ENCODE data around the gene APOL3. TPM values are rescaled to one million over a fixed set of nuclear protein-coding genes. Genes with fewer than 3 reads are reported as not detected.
"Not testable (repeated sequence)": the region's sequence is repeated elsewhere in the genome, so short reads cannot be mapped to it uniquely, and the experiment has no call there.

The APOL3 gene
- total RNA-seq, 1 experiment from 2014 or later, result 0.44 TPM

GRCh38 chr22:36165141-36165540, 4.6 kb upstream of the APOL3 start:
- ChIA-PET POLR2A (interaction anchor here (1.6 kb wide), 1 partner anchor 9 kb away, joined by 4 read pairs; no protein-coding TSS in a partner anchor), CTCF (interaction anchor here (0.7 kb wide), 1 partner anchor 13 kb away, joined by 3 read pairs; no protein-coding TSS in a partner anchor)
- Mint-ChIP-seq H3K4me1 (ENCODE audit: insufficient read depth, unreplicated experiment) (peaks cover 14% of the 10 kb centered on the region), H3K9me3 (ENCODE audit: unreplicated experiment) (no peaks in the 10 kb centered on the region), H3K27ac (ENCODE audit: low read depth, unreplicated experiment) (no peak overlapping the region), H3K36me3 (ENCODE audit: insufficient read depth, unreplicated experiment) (no peaks in the 10 kb centered on the region), H3K4me3 (ENCODE audit: unreplicated experiment) (no peak overlapping the region), H3K27me3 (ENCODE audit: insufficient read depth, unreplicated experiment) (peaks cover 32% of the 10 kb centered on the region)
- TF ChIP-seq, protein P1, sequence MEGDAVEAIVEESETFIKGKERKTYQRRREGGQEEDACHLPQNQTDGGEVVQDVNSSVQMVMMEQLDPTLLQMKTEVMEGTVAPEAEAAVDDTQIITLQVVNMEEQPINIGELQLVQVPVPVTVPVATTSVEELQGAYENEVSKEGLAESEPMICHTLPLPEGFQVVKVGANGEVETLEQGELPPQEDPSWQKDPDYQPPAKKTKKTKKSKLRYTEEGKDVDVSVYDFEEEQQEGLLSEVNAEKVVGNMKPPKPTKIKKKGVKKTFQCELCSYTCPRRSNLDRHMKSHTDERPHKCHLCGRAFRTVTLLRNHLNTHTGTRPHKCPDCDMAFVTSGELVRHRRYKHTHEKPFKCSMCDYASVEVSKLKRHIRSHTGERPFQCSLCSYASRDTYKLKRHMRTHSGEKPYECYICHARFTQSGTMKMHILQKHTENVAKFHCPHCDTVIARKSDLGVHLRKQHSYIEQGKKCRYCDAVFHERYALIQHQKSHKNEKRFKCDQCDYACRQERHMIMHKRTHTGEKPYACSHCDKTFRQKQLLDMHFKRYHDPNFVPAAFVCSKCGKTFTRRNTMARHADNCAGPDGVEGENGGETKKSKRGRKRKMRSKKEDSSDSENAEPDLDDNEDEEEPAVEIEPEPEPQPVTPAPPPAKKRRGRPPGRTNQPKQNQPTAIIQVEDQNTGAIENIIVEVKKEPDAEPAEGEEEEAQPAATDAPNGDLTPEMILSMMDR (IDR thresholded peaks at IDR 0.05; ENCODE audit: unreplicated experiment), result no peak
- BruUV-seq (replicated peaks), result no TSS peak
- intact Hi-C loops (cut with micrococcal nuclease), result no loop called here
- no peak for DNase-seq (ENCODE audit: unreplicated experiment)

GRCh38 chr22:36164621-36165020, 4.1 kb upstream of the APOL3 start:
- H3K27me3 Mint-ChIP-seq (ENCODE audit: insufficient read depth, unreplicated experiment), result peaks cover 32% of the 10 kb centered on the region
- no peaks in the 10 kb centered on the region for H3K36me3 Mint-ChIP-seq (ENCODE audit: insufficient read depth, unreplicated experiment)
- no peak for DNase-seq (ENCODE audit: unreplicated experiment)
- H3K4me3 Mint-ChIP-seq (ENCODE audit: unreplicated experiment), result no peak overlapping the region
- peaks cover 15% of the 10 kb centered on the region for H3K4me1 Mint-ChIP-seq (ENCODE audit: insufficient read depth, unreplicated experiment)
- H3K27ac Mint-ChIP-seq (ENCODE audit: low read depth, unreplicated experiment), result no peak overlapping the region
- no TSS peak for BruUV-seq (replicated peaks)
- ChIA-PET POLR2A (interaction anchor here (1.1 to 1.6 kb wide), 2 partner anchors 10 to 113 kb away, joined by 3 to 4 read pairs; no protein-coding TSS in a partner anchor), CTCF (interaction anchor here (0.6 to 2.0 kb wide), 5 partner anchors 9 to 522 kb away, joined by 3 to 7 read pairs (median 4); no protein-coding TSS in a partner anchor)
- intact Hi-C loops (cut with micrococcal nuclease), result no loop called here
- no peaks in the 10 kb centered on the region for H3K9me3 Mint-ChIP-seq (ENCODE audit: unreplicated experiment)
- TF ChIP-seq, protein P1 (IDR thresholded peaks at IDR 0.05; ENCODE audit: unreplicated experiment), result no peak

DNA sequence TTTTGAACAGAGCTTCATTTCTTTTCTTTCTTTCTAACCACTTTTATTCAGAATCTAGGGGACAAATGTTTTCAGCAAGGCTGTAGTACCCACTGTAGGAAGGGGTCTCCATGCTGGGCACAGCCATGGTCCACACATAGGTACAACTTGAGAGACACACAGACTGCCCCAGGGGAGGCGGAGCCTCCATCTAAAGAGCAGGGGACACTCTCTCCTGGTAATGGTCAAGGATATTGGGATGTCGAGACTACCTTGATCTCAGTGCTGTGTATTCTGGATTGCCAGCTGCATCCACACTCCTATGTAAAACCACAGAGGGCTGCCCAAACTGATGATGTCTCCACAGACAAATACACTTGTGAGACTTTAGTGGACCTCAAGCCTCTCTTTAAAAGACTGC, 2.9 kb upstream of the APOL3 start:
- POLR2A ChIA-PET, result interaction anchor here (1.1 to 2.2 kb wide), 3 partner anchors 11 to 115 kb away, joined by 3 to 13 read pairs (median 3); partner anchors contain the start of gene APOL2
- H3K27me3 Mint-ChIP-seq (ENCODE audit: insufficient read depth, unreplicated experiment), result peaks cover 32% of the 10 kb centered on the region
- H3K4me3 Mint-ChIP-seq (ENCODE audit: unreplicated experiment), result no peak overlapping the region
- DNase-seq (ENCODE audit: unreplicated experiment), result no peak
- intact Hi-C loops (cut with micrococcal nuclease), result no loop called here
- TF ChIP-seq, protein P1 (IDR thresholded peaks at IDR 0.05; ENCODE audit: unreplicated experiment), result no peak
- no peak overlapping the region for H3K27ac Mint-ChIP-seq (ENCODE audit: low read depth, unreplicated experiment)
- no peaks in the 10 kb centered on the region for H3K9me3 Mint-ChIP-seq (ENCODE audit: unreplicated experiment)
- H3K4me1 Mint-ChIP-seq (ENCODE audit: insufficient read depth, unreplicated experiment), result peaks cover 15% of the 10 kb centered on the region
- no peaks in the 10 kb centered on the region for H3K36me3 Mint-ChIP-seq (ENCODE audit: insufficient read depth, unreplicated experiment)
- CTCF ChIA-PET, result interaction anchor here (0.5 to 2.0 kb wide), 7 partner anchors 10 to 833 kb away, joined by 3 to 7 read pairs (median 4); no protein-coding TSS in a partner anchor
- BruUV-seq (replicated peaks), result no TSS peak

- intact Hi-C loops (cut with micrococcal nuclease), result no loop called here
- peaks cover 32% of the 10 kb centered on the region for H3K27me3 Mint-ChIP-seq (ENCODE audit: insufficient read depth, unreplicated experiment)
- no peak for DNase-seq (ENCODE audit: unreplicated experiment)
- no peaks in the 10 kb centered on the region for H3K9me3 Mint-ChIP-seq (ENCODE audit: unreplicated experiment)
- no peak overlapping the region for H3K27ac Mint-ChIP-seq (ENCODE audit: low read depth, unreplicated experiment)
- TF ChIP-seq, protein P1 (IDR thresholded peaks at IDR 0.05; ENCODE audit: unreplicated experiment), result no peak
- CTCF ChIA-PET, result interaction anchor here (0.5 to 2.0 kb wide), 4 partner anchors 18 to 119 kb away, joined by 3 to 7 read pairs (median 4); no protein-coding TSS in a partner anchor
- peaks cover 15% of the 10 kb centered on the region for H3K4me1 Mint-ChIP-seq (ENCODE audit: insufficient read depth, unreplicated experiment)
- POLR2A ChIA-PET, result interaction anchor here (1.1 to 2.2 kb wide), 3 partner anchors 10 to 77 kb away, joined by 3 to 13 read pairs (median 6); partner anchors contain the start of gene APOL2
- BruUV-seq (replicated peaks), result no TSS peak
- no peaks in the 10 kb centered on the region for H3K36me3 Mint-ChIP-seq (ENCODE audit: insufficient read depth, unreplicated experiment)
- no peak overlapping the region for H3K4me3 Mint-ChIP-seq (ENCODE audit: unreplicated experiment)
These were observed 1.8 kb upstream of the APOL3 start for GRCh38 chr22:36162127-36163034.

DNA sequence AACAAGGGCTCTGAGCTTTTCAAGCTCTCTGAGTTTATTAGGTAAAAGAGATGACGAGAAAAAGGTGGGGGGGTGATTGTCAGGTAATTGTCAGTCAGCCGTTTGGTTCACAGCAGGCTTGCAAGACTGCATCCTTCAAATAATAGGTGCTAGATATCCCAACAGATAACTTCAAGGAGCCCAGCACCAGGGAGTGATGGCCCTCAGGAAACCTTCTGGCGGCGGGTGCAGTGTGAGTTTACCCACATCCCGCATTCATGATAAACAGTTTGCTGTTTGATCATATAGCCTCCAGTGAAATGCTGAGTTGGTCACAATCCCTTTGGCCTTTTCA, 1.2 kb upstream of the APOL3 start:
- H3K36me3 Mint-ChIP-seq (ENCODE audit: insufficient read depth, unreplicated experiment); DNase-seq (ENCODE audit: unreplicated experiment); POLR2A ChIA-PET; H3K27ac Mint-ChIP-seq (ENCODE audit: low read depth, unreplicated experiment); H3K9me3 Mint-ChIP-seq (ENCODE audit: unreplicated experiment); intact Hi-C loops (cut with micrococcal nuclease); H3K4me3 Mint-ChIP-seq (ENCODE audit: unreplicated experiment); BruUV-seq (replicated peaks): not testable (repeated sequence)
- CTCF ChIA-PET, result interaction anchor here (0.6 kb wide), 1 partner anchor 57 kb away, joined by 4 read pairs; no protein-coding TSS in a partner anchor
- Mint-ChIP-seq H3K27me3 (ENCODE audit: insufficient read depth, unreplicated experiment) (peaks cover 27% of the 10 kb centered on the region), H3K4me1 (ENCODE audit: insufficient read depth, unreplicated experiment) (peaks cover 21% of the 10 kb centered on the region)

Data from MCF 10A (cell line).